ENCODE results near the gene CYP4F11.

DNA sequence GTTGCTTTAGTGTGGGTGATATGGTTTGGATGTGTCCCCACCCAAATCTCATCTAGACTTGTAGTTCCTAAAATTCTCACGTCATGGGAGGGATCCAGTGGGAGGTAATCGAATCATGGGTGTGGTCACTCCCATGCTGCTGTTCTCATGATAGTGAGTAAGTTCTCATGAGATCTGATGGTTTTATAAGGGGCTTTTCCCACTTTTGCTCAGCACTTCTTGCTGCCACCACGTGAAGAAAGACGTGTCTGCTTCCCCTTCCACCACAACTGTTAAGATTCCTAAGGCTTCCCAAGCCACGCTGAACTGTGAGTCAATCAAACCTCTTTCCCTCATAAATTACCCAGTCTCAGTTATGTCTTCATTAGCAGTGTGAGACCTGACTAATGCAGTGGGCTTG is 40.5 kb upstream of the CYP4F11 start:
- TF ChIP-seq, protein P1, sequence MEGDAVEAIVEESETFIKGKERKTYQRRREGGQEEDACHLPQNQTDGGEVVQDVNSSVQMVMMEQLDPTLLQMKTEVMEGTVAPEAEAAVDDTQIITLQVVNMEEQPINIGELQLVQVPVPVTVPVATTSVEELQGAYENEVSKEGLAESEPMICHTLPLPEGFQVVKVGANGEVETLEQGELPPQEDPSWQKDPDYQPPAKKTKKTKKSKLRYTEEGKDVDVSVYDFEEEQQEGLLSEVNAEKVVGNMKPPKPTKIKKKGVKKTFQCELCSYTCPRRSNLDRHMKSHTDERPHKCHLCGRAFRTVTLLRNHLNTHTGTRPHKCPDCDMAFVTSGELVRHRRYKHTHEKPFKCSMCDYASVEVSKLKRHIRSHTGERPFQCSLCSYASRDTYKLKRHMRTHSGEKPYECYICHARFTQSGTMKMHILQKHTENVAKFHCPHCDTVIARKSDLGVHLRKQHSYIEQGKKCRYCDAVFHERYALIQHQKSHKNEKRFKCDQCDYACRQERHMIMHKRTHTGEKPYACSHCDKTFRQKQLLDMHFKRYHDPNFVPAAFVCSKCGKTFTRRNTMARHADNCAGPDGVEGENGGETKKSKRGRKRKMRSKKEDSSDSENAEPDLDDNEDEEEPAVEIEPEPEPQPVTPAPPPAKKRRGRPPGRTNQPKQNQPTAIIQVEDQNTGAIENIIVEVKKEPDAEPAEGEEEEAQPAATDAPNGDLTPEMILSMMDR (IDR thresholded peaks at IDR 0.05) = no peak
- TF ChIP-seq POLR2A (IDR thresholded peaks at IDR 0.05) = no peak
